Measurements from ENCODE around the gene MACROH2A2.
"Not testable (repeated sequence)": the region's sequence is repeated elsewhere in the genome, so short reads cannot be mapped to it uniquely, and the experiment has no call there.

Gene MACROH2A2

DNA sequence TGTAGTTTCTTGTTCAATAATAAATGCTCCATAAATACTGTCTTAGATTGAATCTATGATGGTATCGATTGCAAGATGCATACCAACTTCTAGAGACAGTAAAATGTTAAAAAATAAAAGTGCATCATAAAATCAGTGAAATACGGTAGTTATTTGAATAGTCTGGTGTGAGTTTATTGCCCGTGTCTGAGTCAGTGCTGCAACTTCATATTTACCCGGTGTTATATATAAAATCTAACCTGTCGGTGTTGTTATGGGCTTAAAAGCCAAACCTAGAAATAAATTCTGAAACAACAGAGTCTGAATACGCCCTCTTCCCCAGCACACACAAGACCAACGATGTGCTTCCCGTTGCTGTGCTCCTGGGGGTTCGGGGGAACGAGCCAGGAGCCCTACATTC lies 16.3 kb downstream of the MACROH2A2 start:
- no peak for DNase-seq

DNA sequence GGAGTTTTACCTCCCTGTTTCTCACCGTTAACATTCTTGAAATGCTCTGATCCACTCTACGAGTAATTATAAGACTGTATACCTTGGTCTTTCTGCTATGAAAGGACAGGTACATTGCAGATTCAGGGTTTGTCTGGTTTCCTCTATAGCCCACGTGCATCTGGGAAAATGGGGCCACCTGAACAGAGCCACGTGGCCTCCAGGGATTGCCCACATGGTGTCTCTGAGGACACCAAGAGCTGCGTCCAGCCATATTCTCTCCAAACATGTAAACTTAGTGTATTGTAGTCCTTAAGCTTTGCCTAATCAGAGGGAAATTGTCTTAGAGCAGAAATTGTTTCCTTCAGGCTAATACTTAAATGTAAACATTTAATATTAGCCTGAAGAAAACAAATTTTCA lies 16.7 kb downstream of the MACROH2A2 start:
- DNase-seq = no peak

DNA sequence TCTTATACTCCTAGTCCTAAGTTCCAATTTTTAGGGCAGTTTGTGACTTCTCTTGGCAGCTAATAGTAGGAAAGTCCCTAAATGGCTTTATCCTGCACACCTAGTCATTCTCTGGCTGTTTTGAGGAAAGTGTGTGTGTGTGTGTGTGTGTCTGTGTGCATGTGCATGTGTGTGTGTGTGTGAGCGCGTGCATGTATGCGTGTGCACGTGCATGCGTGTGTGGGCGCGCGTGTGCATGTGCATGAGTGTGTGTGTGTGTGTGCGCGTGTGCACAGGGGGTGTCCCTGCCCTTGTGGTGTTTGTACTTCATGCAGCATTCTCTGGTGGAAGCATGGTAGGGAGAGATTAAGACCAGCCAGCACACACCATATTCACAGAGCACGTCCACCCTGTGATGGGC lies 18.2 kb downstream of the MACROH2A2 start:
- DNase-seq = no peak

DNA sequence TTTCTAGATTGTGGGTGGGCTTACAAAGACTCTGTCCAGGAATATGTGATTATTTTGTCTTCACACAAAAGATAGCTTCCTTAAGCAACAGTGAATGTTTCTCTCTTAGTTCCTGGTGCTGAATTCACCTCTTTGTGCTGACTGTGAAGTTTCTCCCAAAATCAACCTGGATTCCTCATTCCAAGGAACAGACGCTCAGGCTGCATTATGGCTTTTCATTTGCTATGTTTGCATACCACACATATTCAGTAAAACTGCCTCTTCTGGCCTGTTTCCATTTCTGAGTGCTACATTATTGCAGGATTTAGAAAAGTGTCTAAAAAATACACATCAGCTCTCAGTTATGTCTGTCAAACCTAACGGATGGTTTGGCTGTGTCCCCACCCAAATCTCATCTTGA lies 21.5 kb downstream of the MACROH2A2 start:
- DNase-seq = no peak

DNA sequence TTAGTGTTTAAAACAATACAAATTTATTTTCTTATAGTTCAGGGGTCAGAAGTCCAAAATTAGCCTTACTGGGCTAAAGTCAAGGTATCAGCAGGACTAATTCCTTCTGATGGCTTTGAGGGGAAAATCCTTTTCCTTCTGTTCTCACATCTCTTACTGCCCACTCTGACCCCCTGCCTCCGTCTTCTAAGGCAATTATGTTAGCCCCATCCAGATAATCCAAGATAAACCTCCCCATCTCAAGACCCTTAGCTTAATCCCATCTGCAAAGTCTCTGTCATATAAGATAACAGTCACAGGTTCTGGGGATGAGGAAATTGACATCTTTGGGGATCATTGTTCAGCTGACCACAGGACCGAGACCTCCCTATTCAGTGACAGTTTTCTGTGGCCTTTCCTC lies 22.3 kb downstream of the MACROH2A2 start:
- DNase-seq = no peak

DNA sequence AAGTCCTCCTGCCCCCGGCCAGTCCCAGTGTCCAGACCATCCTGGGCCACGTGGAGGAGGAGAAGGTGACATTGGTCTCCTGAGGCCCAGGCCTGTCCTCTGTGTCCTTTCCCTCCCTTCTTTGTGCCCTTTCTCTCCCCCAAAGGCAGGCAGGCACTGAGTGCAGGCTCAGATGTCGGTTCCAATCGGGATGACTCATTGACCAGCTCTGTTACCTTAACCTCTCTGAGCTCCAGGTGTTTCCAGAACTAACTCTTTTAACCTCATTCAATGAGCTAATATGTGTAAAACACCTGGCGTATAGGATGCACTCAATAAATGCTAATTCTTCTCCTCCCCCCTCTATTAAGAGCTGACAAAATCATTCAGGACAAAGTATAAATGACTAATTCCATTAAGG lies 25.7 kb downstream of the MACROH2A2 start:
- no peak for DNase-seq

DNA sequence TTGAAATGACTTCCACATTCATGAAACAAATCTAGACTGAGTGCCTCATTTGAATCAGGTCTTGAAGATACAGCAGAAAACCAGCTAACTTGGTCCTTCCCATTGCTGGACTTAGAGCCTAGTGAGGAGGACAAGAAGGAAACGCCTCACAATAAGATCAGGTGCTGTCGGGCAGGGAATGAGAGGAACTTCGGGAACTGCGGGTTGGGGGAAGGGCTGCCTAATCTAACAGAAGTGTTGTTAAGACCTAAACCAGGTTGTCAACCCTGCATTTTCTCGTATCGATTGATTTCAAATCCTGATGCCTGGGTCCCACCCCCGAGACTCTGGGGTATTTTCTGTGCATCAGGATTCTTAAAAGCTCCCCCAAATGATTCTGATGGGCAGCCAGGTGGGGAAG lies 26.3 kb downstream of the MACROH2A2 start:
- DNase-seq = no peak

DNA sequence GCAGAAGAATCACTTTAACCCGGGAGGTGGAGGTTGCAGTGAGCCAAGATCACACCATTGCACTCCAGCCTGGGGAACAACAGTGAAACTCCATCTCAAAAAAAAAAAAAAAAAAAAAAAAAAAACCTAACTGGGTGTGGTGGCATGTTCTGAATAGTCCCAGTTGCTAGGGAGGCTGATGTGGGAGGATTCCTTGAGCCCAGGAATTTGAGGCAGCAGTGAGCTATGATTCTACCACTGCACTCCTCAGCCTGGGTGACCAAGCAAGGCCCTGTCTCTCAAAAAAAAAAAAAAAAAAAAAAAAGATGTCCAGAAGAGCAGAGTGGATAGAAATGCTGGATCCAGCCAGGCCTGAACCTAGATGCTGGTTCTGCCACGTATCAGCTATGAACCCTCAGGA lies 28.1 kb downstream of the MACROH2A2 start:
- not testable (repeated sequence) for DNase-seq

DNA sequence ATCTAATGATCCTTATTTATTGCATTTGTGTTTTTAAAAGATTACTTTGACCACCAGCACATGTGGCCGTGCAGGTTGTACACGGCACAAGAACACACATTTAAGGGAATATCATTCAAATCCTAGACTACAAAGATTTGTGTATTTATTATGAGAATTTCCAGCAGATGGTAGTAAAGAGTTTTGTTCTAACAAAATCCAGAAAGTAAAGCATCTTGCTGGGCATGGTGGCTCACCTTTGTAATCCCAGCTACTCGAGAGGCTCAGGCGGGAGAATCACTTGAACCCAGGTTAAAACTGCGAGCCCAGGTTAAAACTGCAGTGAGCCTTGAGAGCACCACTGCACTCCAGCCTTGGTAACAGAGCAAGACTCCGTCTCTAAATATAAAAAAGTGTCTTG lies 31.5 kb downstream of the MACROH2A2 start:
- no peak for DNase-seq

DNA sequence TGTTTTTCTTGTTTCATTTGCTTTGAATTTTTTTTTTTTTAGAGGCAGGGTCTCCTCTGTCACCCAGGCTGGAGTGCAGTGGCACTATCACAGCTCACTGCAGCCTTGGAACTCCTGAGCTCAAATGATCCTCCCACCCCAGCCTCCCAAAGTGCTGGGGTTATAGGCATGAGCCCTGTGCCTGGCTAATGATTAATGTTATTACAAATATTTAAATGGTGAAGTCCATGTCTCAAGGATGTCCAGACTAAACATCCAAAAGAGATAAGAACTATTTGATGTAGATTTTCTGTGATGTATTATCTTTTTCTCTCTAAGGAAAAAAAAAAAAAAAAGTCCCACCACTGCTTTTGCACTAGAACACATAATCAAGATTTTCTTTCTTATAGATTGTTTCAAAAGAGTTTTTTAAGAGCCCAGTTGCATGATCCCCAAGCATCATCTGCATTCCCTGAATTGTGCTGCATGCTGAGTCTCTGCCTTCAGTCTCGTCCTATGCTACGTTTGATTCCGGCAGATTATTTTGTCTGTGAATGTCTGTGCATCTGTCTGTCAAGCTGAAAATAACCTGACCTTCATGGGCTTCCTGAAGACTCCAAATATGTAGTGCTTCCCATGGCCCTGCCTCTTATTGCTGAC lies 33.4 kb downstream of the MACROH2A2 start:
- no peak for DNase-seq

DNA sequence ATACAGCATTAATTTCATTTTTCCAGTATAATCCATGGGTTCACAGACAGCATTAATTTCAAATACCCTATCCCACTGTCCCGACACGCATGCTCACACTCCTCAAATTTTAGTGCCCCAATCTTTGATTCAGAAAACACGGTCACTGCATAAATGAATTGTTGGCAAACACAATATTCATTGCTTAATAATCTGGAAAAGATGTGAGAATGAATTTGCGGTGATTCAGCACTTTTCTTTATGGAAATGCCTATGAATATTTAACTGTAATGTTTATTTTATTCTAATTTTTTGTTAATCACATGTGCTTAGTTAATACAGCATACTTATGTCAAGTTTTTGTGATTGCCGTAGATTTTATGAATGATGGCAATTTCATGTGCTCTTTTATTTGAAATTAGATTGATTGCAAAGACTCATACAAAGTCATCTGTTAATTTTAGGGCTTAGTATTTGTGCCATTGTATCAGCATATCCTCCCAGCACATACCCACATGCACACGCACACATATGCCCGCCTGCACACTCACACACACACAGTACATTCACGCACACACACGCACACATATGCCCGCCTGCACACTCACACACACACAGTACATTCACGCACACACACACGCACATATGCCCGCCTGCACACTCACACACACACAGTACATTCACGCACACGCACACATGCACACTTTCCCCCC lies 35.1 kb downstream of the MACROH2A2 start:
- no peak for DNase-seq

DNA sequence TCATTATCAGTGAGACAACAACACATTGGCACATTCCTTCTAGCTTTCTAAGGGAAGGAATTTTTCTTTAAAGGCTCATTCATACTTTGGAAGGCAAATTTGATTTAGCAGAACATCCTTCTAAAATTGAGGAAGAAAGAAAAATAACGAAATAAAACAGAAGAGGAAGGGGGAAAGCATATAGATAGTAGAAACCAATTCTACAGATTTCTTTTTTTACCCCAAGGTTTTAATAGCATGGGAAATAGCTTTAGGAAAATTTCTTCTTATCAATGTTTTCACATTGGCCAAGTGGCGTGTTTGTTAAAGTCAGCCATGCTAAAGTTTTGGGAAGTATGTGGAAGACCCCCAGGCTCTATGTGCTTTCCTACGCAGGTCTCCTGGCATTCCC lies 35.7 kb downstream of the MACROH2A2 start:
- DNase-seq = no peak

DNA sequence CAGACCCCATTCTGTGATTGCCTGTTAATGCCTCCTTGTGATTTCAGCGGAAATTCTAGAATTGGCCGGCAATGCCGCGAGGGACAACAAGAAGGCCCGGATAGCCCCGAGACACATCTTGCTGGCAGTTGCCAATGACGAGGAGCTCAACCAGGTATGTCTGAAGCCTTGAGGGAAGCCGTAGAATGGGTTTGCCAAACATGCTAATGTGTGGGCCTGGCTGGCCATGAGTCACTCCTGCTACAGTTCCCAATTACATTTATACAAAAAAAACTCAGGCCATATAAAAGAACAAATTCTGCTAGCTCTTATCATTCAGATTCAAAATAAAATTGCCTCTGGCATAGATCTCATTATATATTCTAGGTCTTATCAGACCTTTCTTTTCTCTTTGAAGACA lies 37.4 kb downstream of the MACROH2A2 start:
- DNase-seq = no peak

DNA sequence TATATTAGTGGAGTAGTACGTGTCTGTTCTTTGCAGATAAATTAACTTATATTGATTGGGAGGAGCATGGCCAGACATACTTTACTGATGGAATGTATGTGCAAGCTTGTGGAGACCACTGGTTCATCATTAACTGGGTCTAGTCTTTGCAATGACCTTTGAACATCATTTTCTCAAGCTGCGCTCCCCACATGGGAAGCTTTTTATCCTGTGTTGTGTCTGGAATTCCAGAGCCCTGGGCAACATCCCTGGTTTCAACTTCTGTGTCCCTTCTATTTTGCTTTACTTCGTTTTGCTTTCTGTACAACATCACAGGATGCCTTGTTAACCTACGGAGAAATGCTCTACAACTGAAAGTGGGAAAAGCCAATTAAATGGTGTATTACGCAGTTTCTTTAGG lies 38.3 kb downstream of the MACROH2A2 start:
- DNase-seq = no peak

DNA sequence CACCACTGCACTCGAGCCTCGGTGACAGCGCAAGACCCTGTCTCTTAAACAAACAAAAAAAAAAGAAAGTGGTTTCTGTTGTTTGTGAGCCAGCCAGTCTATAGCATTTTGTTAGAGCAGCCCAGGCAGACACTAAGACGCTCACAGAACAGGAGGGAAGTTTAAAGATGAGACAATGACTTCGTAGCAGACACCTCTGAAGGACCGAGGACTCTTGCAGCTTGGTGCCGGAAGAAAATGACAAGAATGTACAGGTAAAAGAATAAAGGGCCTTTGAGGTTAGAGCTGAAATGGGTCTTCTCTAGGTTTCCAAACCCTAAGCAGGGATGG lies 39.7 kb downstream of the MACROH2A2 start:
- DNase-seq = no peak

DNA sequence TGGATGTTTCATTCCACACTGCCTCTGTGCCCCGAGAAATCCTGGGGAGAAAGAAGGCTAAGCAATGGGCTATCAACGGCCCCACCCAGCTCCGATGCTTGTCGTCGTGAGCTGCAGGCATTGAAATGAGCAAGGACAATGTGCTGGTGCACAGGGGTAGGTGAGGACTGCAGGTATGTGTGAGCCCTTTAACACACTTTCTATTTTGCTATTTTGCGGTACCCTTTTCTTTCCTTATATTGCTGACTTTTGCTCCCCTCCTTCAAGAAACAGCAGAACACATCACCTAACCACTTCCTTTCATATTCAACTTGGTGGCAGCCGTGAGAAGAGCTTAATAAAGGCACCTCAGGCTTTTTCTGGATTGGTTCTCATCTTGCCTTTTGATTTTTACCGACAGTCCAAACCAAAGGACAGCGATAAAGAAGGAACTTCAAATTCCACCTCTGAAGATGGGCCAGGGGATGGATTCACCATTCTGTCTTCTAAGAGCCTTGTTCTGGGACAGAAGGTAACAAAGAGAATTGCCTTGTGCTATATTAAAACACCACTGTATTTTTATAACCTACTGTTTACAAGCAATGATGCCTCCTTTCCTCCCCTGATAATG lies 40.8 kb downstream of the MACROH2A2 start:
- no peak for DNase-seq

DNA sequence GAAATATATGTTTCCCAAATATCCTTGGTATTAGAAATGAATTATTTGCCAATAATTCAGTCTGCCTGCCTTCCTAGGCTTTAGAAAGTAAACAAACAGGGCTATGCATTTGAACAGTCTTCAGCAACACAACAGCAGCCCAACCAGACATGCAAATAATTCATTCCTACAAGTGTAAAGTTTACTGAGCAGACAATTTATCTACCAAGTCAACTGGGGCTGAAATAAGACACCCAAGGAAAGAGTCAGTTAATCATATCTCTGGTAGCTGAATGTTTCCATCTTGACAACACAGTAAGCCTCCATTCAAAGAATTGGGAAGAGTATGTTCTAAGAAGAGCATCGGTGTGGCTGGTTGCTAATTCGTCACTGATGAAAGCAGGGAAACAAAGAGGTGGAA lies 41.6 kb downstream of the MACROH2A2 start:
- DNase-seq = no peak

DNA sequence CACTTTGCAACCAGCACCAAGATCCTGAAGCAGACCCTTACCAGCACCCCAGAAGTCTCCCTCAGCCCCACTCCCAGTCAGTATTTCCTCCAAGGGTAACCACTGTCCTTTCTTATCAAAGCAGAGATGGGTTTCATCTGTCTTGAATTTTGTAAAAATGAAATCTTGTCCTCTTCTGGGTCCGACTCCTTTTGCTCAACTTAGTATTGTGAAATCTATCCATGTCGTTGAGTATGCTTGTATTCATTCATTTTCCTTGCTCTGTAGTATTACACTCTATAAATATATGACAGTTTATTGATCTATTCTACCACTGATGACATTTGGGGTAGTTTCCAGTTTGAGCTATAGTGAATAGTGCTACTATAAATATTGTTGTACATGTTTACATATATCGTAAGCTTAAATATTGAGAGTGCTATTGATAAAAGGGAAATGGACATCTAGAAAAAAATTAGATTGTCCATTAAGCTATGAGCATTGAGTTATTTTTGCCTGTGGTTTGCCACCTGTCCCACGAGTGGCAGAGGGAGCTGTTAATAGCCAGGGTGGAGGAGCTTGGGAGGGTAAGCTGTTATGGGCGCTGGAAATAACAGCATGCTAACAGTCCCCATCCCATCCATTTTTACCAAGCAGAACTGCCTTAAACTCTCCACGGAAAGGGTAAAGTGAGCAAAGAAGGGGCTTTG lies 43.5 kb downstream of the MACROH2A2 start:
- no peak for DNase-seq

DNA sequence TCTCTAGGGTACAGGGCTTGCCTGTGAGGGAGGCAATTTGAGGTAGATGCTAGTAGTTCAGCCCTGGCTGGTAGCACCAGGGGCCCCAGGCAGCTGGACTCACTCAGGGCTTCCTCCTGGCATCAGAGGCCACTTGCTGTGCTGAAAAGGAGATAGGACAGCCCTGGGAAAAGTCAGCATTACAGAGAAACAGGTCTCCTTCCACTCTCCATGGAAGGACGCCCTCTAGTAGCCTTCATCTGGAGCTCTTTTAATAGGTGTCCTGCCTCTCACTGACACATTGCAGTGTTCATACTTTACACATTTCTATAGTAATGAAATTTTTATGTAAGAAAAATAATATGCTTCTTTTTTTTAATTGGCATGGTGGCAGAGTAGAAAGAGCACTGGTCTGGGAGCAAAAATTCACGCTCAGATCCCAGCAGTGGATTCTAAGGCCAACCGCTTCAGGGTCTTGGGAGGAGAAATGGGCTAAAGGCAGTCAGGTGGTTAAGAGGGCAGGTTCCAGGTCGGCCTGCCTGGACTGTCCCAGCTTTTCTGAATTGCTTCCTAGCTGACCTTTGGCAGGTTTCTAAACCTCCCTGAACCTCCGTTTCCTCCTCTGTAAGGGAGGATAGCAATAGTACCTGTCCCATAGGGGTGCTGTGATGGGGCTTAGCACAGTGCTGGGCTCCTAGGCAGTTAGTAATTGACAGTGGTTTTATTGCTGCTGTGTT lies 44.2 kb downstream of the MACROH2A2 start:
- no peak for DNase-seq

DNA sequence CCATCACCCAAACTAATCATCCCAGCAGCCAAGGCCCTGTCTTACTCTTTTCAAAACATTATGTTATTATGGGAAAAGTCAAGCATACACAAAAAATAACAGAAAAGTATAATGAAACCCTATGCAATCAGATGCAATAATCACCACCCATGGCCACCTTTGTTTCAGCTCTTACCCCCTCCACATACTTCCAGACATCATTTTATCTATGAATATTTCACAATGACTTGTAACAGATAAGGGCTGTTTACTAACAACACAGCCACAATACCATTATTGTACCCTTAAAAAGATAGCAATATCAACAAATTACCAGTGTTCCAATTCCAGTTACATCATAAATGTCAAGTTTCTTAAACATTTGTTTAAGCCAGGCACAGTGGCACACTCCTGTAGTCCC lies 44.8 kb downstream of the MACROH2A2 start:
- DNase-seq = no peak

DNA sequence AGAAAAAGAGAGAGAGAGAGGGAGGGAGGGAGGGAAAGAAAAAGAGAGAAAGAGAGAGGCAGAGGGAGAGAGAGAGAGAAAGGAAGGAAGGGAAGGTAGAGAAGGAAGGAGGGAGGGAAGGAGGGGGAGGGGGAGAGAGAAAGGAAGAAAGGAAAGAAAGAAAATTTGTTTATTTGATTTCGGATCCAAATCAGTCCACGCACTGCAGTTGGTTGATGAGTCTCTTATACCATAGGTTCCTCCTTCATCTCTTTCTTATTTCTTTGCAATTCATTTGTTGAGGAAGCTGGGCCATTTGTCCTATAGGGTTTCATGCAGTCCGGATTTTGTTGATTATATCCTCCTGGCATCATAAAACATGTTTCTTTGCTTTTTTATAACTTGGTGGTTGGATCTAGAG lies 45.6 kb downstream of the MACROH2A2 start:
- no peak for DNase-seq

DNA sequence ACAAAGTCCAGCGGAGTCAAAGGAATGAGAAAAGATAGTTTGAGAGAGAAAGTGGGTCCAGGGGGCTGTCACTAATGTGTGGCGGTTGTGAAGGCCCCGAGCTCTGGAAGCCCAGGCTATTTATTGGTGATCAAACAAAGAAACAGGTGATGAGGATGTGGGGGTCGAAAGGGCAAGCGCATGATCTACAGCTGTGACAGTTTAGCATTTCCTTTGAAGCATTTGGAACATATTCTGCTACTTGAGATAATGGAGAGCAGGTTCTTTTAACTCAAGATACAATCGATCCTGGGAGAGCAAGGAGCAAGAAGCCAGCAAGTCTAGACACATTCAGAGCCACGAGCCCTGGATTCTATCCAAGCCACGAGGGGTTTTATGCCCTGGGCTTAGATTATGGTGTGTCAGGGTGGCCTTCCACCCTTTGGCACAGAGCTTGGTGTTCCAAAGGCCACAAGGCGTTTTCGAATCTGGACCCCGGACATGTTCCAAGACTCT lies 48.5 kb downstream of the MACROH2A2 start:
- DNase-seq = not testable (repeated sequence)

DNA sequence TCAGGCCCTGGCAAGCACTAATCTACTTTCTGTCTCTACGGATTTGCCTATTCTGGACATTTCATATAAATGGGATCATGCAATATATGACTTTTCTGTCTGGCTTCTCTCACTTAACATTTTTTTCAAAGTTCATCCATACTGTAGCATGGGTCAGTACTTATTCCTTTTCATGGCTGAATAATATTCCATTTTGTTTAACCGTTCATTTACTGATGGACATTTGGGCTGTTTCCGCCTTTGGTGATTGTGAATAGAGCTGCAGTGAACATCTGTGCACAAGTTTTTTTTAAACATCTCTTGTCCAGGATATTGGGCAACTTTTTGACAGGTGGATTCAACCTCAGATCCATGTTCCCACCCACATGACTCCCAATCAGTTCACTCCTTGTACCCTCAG lies 49.0 kb downstream of the MACROH2A2 start:
- no peak for DNase-seq
